Colonic mucosa (tissue), 4 donors: Measurements from ENCODE around the gene CDYL. TPM values are rescaled to one million over a fixed set of nuclear protein-coding genes. Genes with fewer than 3 reads are reported as not detected.

Experiments used
- DNase-seq: peaks from one replicate; pipeline ENCODE4 v3.0.0-alpha.2; 2020
- H3K27ac ChIP-seq: fragments of 200-600 bp; one replicate; pipeline ENCODE4 v1.8.0; 2021
- H3K27me3 ChIP-seq: fragments of 200-600 bp; one replicate; pipeline ENCODE4 v1.8.0; 2021
- H3K36me3 ChIP-seq: fragments of 200-600 bp; one replicate; pipeline ENCODE4 v1.8.0; 2021
- H3K4me1 ChIP-seq: fragments of 200-600 bp; one replicate; pipeline ENCODE4 v1.8.0; 2021; ENCODE audit warnings: mild to moderate bottlenecking
- H3K4me3 ChIP-seq: fragments of 200-600 bp; one replicate; pipeline ENCODE4 v1.8.0; 2021
- H3K9ac ChIP-seq, 2 donors: one replicate each; pipeline ENCODE4 v1.7.0; 2013; ENCODE audit warnings: control low read depth in 2 of 2, low read depth in 2 of 2, low read length in 2 of 2
- H3K9me3 ChIP-seq: fragments of 200-600 bp; one replicate; pipeline ENCODE4 v1.8.0; 2021
- intact Hi-C: fragments of 100-400 bp; cut with DNase I; formaldehyde crosslinking; loops from one replicate; pipeline ENCODE4 v1.14.1; 2022
- total RNA-seq, 2 donors: library from RNA; stranded (reverse); fragmentation: NEBNext Ultra II Directional in 1 of 2; extraction: Animal tissue kit (Norgen Biotek cat#: 25700) in 1 of 2; gene quantifications; one replicate each; pipeline ENCODE4 v1.2.1, GENCODE V29; 2021
- TF ChIP-seq, protein P1 (sequence below): fragments of 200-600 bp; IDR thresholded peaks from one replicate; pipeline ENCODE4 v1.8.0; 2022; ENCODE audit warnings: antibody characterized with exemption, mild to moderate bottlenecking
- donor health status: healthy.
- donor health status: DM: no; HTN: no; CAD: no.
- donor health status: DM: no; HTN: no; CAD: no.

CDYL gene
- total RNA-seq, 2 donors from 2014 or later, result 44.3 to 48.6 TPM

DNA sequence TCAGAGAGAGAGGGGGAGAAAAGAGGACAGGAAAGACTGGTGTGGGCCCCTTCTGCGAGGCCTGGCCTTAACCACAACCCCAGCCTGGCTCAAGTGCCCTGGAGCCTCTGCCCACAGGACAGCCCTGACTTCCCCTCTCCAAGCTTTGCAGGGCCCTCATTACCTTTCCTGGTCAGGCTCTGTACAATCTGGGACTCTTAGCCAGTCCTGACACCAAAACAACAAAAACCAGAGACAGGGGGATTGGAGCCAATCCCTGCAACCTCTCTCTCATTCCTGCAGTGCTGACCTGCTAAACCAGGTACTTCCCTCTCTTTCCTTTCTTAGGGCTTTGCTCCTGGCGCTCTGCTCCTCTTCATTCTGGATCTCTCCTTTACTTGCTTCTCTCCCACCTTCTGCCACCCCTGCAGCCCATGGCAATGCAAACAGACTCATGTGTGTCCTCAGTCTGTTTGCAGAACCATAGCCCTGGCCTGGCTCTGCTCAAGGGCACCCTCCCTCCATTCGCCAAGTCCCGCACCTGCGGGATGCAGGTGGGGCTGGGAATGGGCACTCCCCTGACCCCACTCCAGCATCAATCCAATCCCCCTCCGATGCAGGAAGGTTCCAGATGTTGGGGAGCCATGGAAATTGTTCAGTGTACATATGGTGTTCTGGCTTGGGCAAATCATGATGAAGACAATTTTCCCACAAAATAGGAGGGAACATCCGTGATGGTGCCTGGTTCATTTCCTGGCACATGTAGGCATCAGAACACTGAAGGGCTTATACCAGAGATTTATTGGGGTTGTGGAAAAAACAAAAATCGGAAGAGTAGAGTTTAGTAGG is 189.6 kb downstream of the CDYL start:
- TF ChIP-seq, protein P1, sequence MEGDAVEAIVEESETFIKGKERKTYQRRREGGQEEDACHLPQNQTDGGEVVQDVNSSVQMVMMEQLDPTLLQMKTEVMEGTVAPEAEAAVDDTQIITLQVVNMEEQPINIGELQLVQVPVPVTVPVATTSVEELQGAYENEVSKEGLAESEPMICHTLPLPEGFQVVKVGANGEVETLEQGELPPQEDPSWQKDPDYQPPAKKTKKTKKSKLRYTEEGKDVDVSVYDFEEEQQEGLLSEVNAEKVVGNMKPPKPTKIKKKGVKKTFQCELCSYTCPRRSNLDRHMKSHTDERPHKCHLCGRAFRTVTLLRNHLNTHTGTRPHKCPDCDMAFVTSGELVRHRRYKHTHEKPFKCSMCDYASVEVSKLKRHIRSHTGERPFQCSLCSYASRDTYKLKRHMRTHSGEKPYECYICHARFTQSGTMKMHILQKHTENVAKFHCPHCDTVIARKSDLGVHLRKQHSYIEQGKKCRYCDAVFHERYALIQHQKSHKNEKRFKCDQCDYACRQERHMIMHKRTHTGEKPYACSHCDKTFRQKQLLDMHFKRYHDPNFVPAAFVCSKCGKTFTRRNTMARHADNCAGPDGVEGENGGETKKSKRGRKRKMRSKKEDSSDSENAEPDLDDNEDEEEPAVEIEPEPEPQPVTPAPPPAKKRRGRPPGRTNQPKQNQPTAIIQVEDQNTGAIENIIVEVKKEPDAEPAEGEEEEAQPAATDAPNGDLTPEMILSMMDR, result no peak
- H3K27ac ChIP-seq, result no peak overlapping the region
- intact Hi-C loops, result no loop called here
- no peaks in the 10 kb centered on the region for H3K9me3 ChIP-seq
- DNase-seq, result no peak
- H3K4me1 ChIP-seq, result no peaks in the 10 kb centered on the region
- no peaks in the 10 kb centered on the region for H3K27me3 ChIP-seq
- no peaks in the 10 kb centered on the region for H3K36me3 ChIP-seq
- no peak overlapping the region for H3K4me3 ChIP-seq
- no peak overlapping the region for H3K9ac ChIP-seq

DNA sequence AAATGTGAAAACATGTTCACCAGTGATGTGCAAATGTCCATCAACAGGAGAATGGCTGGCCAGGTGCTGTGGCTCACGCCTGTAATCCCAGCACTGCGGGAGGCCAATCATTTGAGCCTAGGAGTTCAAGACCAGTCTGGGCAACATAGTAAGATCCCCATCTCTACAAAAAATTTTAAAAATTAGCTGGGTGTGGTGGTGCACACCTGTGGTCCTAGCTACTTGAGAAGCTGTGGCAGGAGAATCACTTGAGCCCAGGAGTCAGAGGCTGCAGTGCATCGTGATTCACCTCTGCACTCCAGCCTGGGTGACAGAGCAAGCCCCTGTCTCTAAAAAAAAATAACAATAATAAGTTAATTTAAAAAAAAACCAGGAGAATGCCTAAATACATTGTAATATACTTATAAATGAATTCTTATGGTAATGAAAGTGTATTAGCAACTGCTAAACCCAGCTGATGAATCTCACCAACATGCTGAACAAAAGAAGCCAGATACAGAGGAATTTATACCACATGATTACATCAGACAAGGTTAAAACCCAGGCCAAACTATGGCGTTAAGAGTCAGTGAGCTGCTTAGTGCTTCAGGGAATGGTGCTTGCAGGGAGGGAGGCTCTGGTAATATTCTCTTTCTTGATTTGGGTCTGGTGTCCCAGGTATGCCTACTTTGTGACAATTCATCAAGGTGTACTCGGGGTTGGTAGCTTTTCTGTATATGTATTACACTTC is 191.3 kb downstream of the CDYL start:
- Histone ChIP-seq H3K9me3 (no peaks in the 10 kb centered on the region), H3K4me1 (no peaks in the 10 kb centered on the region), H3K9ac (no peak overlapping the region), H3K36me3 (no peaks in the 10 kb centered on the region), H3K27ac (no peak overlapping the region), H3K27me3 (no peaks in the 10 kb centered on the region), H3K4me3 (no peak overlapping the region)
- TF ChIP-seq, protein P1, result no peak
- intact Hi-C loops, result no loop called here
- no peak for DNase-seq

DNA sequence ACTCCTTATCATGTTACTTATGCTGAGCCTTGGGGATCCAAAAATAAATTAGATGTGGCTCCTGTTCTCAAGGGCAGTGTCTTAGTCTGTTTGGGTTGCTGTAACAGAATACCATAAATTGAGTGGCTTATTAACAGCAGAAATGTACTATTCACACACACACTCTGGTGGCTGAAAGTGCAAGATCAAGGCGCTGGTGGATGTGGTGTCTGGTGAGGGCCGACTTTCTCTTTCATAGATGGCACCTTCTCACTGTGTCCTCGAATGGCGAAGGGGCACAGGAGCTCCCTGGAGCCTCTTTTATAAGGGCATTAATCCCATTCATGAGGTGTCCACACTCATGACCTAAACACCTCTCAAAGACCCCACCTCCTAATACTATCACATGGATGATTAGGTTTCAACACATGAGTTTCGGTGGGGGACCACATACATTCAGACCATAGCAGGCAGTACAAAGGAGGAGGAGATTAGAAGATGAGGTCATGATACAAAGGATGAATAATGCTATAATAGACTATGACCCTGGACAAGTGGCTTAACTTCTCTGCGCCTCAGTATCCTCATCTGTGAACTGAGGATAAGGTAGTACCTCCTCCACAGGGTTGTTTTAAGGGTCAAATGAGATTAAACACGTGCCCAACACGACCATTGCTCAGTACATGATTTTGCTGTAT is 193.5 kb downstream of the CDYL start:
- DNase-seq, result no peak
- intact Hi-C loops, result no loop called here
- no peaks in the 10 kb centered on the region for H3K36me3 ChIP-seq
- no peaks in the 10 kb centered on the region for H3K27me3 ChIP-seq
- H3K4me1 ChIP-seq, result no peaks in the 10 kb centered on the region
- H3K9ac ChIP-seq, result no peak overlapping the region
- H3K9me3 ChIP-seq, result no peaks in the 10 kb centered on the region
- TF ChIP-seq, protein P1, result no peak
- no peak overlapping the region for H3K4me3 ChIP-seq
- no peak overlapping the region for H3K27ac ChIP-seq

DNA sequence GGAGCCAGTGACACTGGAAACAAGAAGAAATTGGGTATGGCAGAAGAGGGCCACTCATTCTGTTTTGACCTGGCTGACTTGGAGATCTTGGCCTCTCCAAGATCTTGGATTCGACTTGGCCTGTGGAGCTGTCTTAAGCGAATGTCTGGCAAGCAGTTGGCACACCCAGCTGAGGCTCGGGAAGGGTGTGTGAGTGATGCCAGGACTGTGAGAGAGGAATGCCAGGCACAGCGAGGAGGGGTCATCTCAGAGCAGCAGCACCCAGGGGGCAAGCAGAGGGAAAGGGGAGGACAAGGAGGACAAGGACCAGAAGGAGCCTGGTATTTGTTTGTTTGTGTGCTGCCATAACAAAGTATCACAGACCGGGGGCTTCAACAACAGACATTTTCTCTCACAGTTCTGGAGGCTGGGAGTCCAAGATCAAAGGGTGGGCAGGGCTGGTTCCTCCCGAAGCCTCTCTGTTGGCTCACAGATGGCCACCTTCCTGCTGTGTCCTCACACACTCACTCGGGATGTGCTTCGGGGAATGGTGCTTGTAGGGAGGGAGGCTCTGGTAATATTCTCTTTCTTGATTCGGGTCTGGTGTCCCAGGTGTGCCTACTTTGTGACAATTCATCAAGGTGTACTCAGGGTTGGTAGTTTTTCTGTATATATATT is 194.7 kb downstream of the CDYL start:
- Histone ChIP-seq H3K4me3 (no peak overlapping the region), H3K9ac (no peak overlapping the region), H3K36me3 (no peaks in the 10 kb centered on the region), H3K9me3 (no peaks in the 10 kb centered on the region), H3K27me3 (no peaks in the 10 kb centered on the region), H3K4me1 (no peaks in the 10 kb centered on the region), H3K27ac (no peak overlapping the region)
- DNase-seq, result no peak
- TF ChIP-seq, protein P1, result no peak
- intact Hi-C loops, result no loop called here

DNA sequence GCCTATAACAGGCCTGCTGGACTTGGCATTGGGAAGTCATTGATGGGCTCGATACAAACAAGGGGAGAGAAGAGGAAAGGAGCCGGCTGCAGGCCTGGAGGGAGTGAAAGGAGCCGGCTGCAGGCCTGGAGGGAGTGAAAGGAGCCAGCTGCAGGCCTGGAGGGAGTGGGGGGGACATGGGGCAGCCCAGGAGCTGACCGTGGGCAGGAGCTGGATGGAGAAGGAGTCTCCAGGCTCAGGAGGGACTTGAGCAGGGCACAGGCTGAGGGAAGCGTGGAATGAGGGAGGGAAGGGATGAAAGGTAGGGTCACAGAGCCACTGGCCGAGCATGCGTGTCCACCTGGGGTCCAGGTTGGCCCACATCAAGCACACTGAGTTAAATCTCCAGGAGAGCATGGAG is 195.6 kb downstream of the CDYL start:
- Histone ChIP-seq H3K27me3 (no peaks in the 10 kb centered on the region), H3K9ac (no peak overlapping the region), H3K9me3 (no peaks in the 10 kb centered on the region), H3K4me1 (no peaks in the 10 kb centered on the region), H3K4me3 (no peak overlapping the region), H3K27ac (no peak overlapping the region), H3K36me3 (no peaks in the 10 kb centered on the region)
- intact Hi-C loops, result no loop called here
- TF ChIP-seq, protein P1, result no peak
- no peak for DNase-seq
